ENCODE measurements around the gene TAF4. TPM values are rescaled to one million over a fixed set of nuclear protein-coding genes. Genes with fewer than 3 reads are reported as not detected.

The TAF4 gene
- total RNA-seq, 2 donors from 2014 or later, result 10.4 to 11.0 TPM

DNA sequence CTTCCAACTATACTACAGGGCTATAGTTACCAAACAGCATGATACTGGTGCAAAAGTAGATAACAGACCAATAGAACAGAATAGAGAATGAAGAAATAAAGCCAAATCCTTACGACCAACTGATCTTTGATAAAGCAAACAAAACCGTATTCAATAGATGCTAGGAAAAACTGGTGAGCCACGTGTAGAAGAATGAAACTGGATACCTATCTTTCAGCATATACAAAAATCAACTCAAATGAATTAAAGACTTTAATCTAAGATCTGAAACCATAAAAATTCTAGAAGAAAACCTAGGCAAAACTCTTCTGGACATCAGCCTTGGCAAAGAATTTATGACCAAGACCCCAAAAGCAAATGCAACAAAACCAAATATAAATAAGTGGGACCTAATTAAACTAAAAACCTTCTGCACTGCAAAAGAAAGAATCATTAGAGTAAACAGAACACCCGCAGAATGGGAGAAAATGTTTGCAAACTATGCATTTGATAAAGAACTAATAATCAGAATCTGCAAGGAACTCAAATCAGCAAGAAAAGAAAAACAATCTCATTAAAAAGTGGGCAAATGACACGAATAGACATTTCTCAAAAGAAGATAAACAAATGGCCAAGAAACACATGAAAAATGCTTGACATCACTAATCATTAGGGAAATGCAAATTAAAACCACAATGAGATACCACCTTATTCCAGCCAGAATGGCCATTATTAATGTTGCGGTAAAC is 109.8 kb downstream of the TAF4 start:
- H3K4me3 ChIP-seq, result no peak overlapping the region
- ATAC-seq (ENCODE audit: insufficient number of reproducible peaks, low FRiP score, low read depth), result no peak
- no peaks in the 10 kb centered on the region for H3K4me1 ChIP-seq (ENCODE audit: control insufficient read depth in 1 of 2, low read depth in 2 of 2)
- TF ChIP-seq CTCF (IDR thresholded peaks at IDR 0.05), result no peak
- H3K36me3 ChIP-seq, result no peaks in the 10 kb centered on the region
- no peak overlapping the region for H3K27ac ChIP-seq
- DNase-seq (ENCODE audit: low spot score), result no peak
- H3K27me3 ChIP-seq (replicated peaks; ENCODE audit: insufficient read depth), result no peaks in the 10 kb centered on the region
- H3K9me3 ChIP-seq, result no peaks in the 10 kb centered on the region

GRCh38 chr20:61954276-61955021 is 111.2 kb downstream of the TAF4 start:
- DNase-seq (ENCODE audit: low spot score) (no peak), ATAC-seq (ENCODE audit: insufficient number of reproducible peaks, low FRiP score, low read depth) (no peak)
- Histone ChIP-seq H3K9me3 (no peaks in the 10 kb centered on the region), H3K4me1 (ENCODE audit: control insufficient read depth in 1 of 2, low read depth in 2 of 2) (no peaks in the 10 kb centered on the region), H3K27me3 (replicated peaks; ENCODE audit: insufficient read depth) (no peaks in the 10 kb centered on the region), H3K36me3 (no peaks in the 10 kb centered on the region), H3K27ac (no peak overlapping the region), H3K4me3 (no peak overlapping the region)
- no peak for TF ChIP-seq CTCF (IDR thresholded peaks at IDR 0.05)

GRCh38 chr20:61953037-61954021 is 112.4 kb downstream of the TAF4 start:
- Histone ChIP-seq H3K36me3 (no peaks in the 10 kb centered on the region), H3K27me3 (replicated peaks; ENCODE audit: insufficient read depth) (no peaks in the 10 kb centered on the region), H3K4me3 (no peak overlapping the region), H3K27ac (no peak overlapping the region), H3K9me3 (no peaks in the 10 kb centered on the region), H3K4me1 (ENCODE audit: control insufficient read depth in 1 of 2, low read depth in 2 of 2) (no peaks in the 10 kb centered on the region)
- ATAC-seq (ENCODE audit: insufficient number of reproducible peaks, low FRiP score, low read depth), result no peak
- TF ChIP-seq CTCF (IDR thresholded peaks at IDR 0.05), result no peak
- DNase-seq (ENCODE audit: low spot score), result no peak

DNA sequence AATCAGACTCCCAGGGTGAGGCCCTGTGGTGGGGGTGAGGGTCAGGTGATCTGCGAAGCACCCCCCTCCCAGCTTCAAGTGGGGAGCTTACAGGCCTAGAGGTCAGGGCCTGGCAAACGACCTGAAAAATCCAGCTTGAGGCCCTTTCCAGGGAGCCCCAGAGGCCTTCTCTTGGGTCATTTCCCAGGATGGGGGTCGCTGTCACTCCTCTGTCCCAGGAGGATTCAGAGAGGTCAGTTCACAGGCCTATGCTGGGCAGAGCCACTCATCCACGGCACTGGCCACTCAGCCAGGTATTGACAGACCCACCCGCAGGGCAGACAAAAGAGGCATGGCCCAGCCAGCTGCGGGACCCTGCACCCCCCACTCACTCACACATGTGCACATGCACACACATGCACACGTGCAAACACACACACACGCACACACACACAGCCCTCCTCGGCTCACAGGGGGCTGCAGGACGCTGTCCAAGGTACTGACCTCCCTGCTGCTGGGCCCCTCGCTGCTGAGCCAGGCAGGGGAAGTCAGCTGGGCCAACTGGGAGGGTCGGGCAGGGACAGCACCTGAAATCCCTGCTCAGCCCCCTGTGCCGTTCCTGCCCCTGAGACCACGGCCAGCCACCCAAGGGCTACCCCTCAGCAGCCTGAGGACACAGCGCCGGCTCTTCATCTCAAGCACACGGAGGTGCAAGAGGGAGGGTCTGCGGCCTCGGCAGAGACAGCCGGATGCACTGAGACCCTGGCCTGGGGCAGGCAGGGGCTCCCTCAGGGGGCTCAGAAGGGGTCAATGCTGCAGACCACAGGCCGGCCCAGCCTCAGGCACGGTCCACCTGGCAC is 113.8 kb downstream of the TAF4 start:
- H3K4me1 ChIP-seq (ENCODE audit: control insufficient read depth in 1 of 2, low read depth in 2 of 2), result no peaks in the 10 kb centered on the region
- TF ChIP-seq CTCF (IDR thresholded peaks at IDR 0.05), result no peak
- H3K4me3 ChIP-seq, result no peak overlapping the region
- DNase-seq (ENCODE audit: low spot score), result no peak
- no peak overlapping the region for H3K27ac ChIP-seq
- no peaks in the 10 kb centered on the region for H3K36me3 ChIP-seq
- no peak for ATAC-seq (ENCODE audit: insufficient number of reproducible peaks, low FRiP score, low read depth)
- H3K9me3 ChIP-seq, result no peaks in the 10 kb centered on the region
- H3K27me3 ChIP-seq (replicated peaks; ENCODE audit: insufficient read depth), result no peaks in the 10 kb centered on the region
